Kasumi-1 (cell line): ENCODE results near the gene OR5L2.
"Not testable (repeated sequence)": the region's sequence is repeated elsewhere in the genome, so short reads cannot be mapped to it uniquely, and the experiment has no call there.

Experiments used
- DNase-seq, 2 experiments: peaks; one replicate each; lab custom pipeline; 2025; lab: John Stamatoyannopoulos, UW

The OR5L2 gene

DNA sequence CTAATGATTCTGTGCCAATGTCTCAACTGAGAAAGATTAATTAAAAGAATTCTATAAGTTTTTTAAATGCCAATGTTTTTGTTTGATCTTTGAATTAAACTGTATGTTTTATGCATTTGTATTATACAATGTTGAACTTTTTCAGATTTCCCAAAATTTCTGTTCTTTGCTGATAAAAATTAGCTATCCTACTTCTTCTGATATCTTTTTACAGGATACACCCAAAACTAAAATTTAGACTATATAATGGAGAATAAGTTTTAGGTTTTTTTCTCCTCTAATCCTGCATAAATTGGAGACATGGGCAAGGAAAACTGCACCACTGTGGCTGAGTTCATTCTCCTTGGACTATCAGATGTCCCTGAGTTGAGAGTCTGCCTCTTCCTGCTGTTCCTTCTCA is at the start of gene OR5L2:
OR5L2 (plus strand) TSS at position 301 of the 400 bp plus-strand sequence; CDS start at position 301, 0 bp downstream.
- no peak for DNase-seq

DNA sequence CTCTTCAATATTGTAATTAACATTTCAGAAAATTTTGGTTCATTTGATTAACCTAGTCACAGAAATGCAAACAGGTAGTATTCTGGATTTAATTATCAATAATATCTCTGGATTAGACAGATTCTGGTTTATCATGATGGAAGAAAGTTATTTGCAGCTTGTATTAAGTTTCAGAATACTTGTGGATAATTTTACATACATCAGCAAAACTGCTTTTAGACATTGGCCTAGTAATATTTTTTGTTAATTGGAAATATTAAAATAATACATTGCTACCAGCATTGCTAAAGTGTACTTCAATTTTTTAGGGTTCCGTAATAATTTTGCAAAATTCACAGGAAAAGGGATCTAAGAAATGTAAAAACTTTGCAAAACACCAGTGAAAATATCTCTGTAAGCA is 35.4 kb upstream of the OR5L2 start:
- DNase-seq, result no peak

DNA sequence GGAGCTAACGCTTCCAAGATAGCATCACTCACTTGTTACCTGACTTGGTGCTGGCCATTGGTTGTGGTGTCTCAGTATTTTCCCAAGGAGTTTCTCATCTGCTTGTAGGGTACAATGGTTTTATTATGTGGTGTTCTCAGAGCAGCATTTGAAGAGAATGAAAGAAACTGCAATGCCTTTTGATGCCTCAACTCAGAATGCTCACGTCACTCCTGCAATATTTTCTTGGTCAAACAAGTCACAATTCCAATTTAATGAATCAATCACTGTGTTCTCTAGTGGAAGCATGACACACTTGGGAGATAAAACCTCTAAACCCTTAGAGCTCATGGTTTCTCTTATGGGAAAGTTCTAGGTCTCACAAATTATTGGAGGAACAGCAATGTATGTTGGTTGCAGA is 33.7 kb upstream of the OR5L2 start:
- no peak for DNase-seq

DNA sequence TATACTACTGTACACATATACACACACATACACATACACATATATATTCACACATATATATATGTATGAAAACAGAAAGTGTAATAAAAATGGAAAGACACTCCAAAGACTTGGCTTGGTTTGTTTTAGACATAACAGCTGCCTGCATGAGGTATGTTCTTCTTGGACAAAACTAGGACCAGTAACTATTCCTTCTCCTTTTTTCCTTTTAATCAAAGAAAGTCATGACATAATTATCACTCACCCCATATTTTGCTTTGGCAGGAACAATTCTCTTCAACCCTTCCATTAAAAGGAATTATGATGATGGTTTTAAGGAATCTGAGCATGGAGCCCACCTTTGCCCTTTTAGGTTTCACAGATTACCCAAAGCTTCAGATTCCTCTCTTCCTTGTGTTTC is 31.8 kb upstream of the OR5L2 start, which contains the start of gene OR5D14:
OR5D14 (plus strand) TSS at position 301 of the 400 bp plus-strand sequence; CDS start at position 301, 0 bp downstream.
- no peak for DNase-seq

DNA sequence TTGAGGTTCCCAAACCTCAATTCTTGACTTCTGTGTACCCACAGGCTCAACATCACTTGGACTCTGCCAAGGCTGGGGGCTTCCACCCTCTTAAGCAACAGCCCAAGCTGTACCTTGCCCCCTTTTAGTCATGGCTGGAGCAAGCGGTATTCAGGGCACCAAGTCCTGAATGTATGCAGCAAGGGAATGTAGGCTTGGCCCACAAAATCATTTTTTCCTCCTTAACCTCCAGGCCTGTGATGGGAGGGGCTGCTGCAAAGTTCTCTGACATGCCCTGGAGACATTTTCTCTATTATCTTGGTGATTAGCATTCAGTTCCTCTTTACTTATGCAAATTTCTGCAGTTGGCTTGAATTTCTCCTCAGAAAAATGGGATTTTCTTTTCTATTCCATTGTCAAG is 20.8 kb upstream of the OR5L2 start:
- DNase-seq, result no peak

DNA sequence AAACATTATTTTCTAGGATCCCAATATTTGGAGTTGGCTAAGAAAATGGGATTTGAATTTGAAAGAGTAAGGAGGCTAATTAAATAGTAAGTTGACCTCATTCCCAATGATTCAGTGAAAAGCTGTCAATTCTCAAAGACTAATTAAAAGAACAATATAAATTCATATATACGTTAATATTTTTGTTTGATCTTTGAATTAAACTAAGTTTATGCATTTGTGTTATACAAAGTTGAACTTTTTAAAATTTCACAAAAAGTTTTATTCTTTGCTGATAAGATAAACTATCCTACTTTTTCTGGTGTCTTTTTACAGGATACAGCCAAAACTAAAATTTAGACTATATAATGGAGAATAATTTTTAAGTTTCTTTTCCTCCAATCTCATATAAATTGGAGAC is 16.0 kb upstream of the OR5L2 start, which contains the start of gene OR5L1:
OR5L1 (plus strand) TSS at position 301 of the 400 bp plus-strand sequence. CDS start 100 bp downstream, outside the sequence.
- no peak for DNase-seq

DNA sequence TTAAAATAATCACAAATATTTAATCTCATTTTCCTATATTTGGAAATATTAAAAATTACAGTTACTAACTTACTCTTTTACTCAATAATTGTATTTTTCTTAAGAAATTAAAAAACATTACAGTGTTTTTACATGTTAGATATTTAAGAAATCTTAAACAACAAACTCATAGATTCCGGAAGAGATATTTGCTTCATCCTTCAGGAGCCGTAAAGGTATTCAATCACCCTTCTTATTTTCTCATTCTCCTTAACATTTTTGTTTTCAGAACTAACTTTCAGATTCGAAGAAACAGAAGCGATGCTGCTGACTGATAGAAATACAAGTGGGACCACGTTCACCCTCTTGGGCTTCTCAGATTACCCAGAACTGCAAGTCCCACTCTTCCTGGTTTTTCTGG is 7.7 kb upstream of the OR5L2 start, which contains the start of gene OR5D18:
OR5D18 (plus strand) TSS at position 301 of the 400 bp plus-strand sequence; CDS start at position 301, 0 bp downstream.
- no peak for DNase-seq

DNA sequence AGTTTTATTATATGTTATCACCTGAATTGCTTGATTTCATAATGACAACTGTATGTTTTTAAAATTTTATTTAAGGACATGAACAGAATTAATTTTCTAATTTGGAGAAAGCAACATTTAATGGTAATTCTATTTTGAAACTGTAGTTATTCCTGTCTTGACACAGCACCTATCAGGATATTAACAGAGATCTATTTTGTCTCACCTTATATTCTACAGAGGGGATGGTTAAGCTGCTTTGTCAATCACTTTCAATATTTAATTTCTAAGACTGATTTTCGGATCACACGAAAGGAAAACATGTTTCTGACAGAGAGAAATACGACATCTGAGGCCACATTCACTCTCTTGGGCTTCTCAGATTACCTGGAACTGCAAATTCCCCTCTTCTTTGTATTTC is 11.4 kb downstream of the OR5L2 start, which contains the start of gene OR5D16:
OR5D16 (plus strand) TSS at position 301 of the 400 bp plus-strand sequence; CDS start at position 301, 0 bp downstream.
- no peak for DNase-seq

DNA sequence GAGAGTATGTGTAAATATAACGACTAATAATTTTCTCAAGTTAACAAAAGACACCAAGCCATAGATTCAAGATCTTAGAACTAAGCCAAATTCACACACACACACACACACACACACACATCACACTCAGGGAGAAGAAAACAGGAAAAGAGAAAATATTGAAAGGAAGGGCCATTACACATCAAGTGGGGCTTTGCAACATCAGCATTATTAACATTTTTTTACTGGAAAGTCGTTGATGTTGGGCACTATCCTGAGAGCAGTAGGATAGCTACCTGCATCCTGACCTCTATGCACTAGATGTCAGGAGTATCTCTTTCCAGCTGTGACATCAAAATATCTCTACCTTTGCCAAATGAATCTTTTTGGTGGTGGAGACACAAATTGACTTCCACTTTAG is 20.4 kb downstream of the OR5L2 start:
- DNase-seq, result no peak

DNA sequence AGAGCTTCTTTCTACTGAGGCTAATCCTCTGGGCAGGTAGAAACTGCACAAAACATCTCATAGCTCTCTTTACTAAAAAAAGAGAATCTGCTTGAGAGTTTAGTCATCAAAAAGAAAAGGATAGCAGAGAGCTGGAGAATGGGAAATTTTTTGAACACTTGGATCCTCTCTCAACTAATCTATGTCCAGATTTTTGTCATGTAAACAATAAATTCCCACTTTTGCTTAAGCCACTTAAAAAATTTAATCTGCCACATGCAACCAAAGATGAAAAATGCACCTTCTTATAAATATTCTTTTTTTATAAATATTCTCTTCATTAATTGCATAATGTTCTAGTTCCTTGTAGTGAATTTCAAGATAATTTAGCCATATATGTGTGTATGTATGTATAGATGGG is 22.0 kb downstream of the OR5L2 start:
- no peak for DNase-seq

DNA sequence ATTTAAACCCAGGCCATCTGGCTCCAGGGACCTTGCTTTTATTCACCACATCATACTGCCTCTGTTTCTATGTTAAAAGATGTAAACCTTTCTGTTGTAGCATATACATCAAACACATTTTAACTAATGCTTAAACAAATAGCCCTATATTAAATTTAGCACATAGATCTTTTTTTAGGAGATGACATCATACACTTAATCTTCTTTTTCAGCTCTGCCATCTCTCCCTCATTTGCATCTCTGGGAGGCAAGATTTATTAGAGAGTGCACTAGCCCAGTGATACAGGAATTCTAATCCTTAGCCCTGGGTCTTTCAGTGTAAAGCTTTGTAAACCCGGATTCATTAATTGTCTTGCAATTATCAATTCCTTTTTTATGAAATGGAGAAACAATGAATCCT is 25.1 kb downstream of the OR5L2 start:
- DNase-seq, result no peak

DNA sequence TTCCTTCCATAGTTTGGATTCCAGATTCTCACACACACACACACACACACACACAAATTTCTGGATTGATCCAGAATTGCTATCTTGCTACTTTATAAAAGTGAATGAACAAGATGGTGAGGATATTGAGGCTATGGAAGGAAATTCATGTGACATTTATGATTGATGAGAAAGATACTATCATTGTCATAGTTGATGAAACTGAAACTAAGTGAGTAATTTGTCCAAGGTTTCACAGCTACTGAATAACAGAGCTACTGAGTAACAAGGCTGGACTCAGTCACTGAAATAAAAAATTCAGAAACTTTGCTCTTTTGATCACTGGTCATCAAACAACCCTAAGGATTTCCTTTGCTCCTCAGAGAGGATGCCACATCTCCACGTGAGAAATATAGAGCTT is 27.7 kb downstream of the OR5L2 start:
- no peak for DNase-seq

DNA sequence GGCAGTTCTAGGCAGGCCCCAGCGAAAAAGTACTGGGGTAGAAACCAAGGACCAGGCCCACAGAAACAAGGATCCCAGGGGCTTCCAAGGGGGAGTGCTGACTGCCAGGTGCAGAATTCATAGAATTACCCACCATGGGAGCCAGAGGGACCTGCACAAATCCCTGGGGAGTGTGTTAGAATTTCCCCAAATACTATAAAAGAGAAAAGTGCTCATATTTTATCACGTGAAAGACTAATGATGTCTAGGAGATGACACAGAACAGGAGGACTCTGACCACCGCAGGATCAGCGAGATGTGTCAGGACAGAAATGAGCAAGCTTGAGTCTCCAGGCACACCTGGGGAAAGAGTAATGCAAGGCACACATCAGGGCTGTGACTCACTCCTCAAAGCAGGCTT is 40.3 kb downstream of the OR5L2 start:
- not testable (repeated sequence) for DNase-seq

DNA sequence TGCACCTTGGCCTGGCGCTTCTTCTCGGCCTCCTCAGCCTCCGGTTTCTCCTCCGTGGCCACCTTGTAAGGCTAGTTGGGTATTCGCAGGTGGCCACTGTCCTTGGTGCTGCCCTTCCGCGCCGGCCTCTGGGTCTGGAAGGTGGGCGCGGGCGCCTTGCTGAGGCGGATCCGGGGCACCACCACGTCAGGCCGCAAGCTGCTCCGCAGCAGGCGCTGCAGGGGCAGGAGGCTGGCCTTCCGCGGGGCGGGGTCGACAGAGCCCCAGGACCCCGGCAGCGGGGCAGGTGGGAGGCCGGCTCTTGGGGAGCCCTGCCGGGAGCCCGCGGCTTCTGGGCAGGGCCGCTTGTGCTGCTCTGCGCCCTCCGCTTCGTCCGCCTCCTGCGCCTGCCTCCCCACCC is 45.7 kb downstream of the OR5L2 start:
- DNase-seq, result not testable (repeated sequence)

DNA sequence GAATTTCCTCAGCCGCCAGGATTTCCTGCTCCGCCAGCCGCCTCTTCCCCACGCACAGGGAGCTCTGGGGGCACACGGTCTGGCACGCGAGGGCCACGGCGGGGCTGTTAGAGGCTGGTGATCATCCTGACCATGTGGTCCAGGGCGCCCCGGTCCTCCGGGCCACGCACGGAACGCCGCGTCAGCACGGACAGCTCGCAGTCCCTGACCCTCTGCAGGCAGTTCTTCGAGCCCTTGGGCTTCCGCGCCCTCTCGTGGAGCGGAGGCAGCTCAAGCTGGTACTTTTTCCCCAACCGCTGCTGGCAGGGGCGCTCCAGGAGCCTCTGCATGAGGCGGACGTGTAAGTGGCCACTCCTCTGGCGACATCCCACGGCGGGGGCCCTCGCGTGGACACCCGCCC is 46.1 kb downstream of the OR5L2 start:
- not testable (repeated sequence) for DNase-seq
